Thymus (tissue), 11 donors: ENCODE measurements around the gene BRD9. TPM values are rescaled to one million over a fixed set of nuclear protein-coding genes. Genes with fewer than 3 reads are reported as not detected.
"Not testable (repeated sequence)": the region's sequence is repeated elsewhere in the genome, so short reads cannot be mapped to it uniquely, and the experiment has no call there.

ENCODE experiments used
- DNase-seq, 9 donors: peaks; one replicate each; pipeline ENCODE4 v3.0.0-alpha.2; 2013; ENCODE audit warnings: low spot score in 9 of 9, low read depth in 6 of 9, missing footprints in 1 of 9
- H3K27ac ChIP-seq, 2 donors: one replicate each; pipeline ENCODE4 v1.5.1; 2013; ENCODE audit warnings: control low read depth in 1 of 2, low read depth in 1 of 2, low read length in 1 of 2, mild to moderate bottlenecking in 1 of 2, moderate library complexity in 1 of 2
- H3K27me3 ChIP-seq, 2 donors: one replicate each; pipeline ENCODE4 v1.5.1; 2013; ENCODE audit warnings: low read length in 1 of 2; ENCODE audit not compliant: control insufficient read depth in 2 of 2, insufficient read depth in 1 of 2
- H3K36me3 ChIP-seq, 2 donors: one replicate each; pipeline ENCODE4 v1.5.1; 2013; ENCODE audit warnings: low read length in 1 of 2, mild to moderate bottlenecking in 1 of 2, moderate library complexity in 1 of 2; ENCODE audit not compliant: control insufficient read depth in 2 of 2, insufficient read depth in 2 of 2
- H3K4me1 ChIP-seq, 2 donors: one replicate each; pipeline ENCODE4 v1.5.1; 2013; ENCODE audit warnings: low read length in 2 of 2; ENCODE audit not compliant: control insufficient read depth in 2 of 2, insufficient read depth in 2 of 2
- H3K4me3 ChIP-seq, 2 donors: one replicate each; pipeline ENCODE4 v1.5.1; 2013; ENCODE audit warnings: low read length in 2 of 2, control low read depth in 1 of 2, mild to moderate bottlenecking in 1 of 2
- H3K9me3 ChIP-seq, 2 donors: one replicate each; pipeline ENCODE4 v1.5.1; 2013; ENCODE audit warnings: low read length in 1 of 2, mild to moderate bottlenecking in 1 of 2; ENCODE audit not compliant: control insufficient read depth in 2 of 2, insufficient read depth in 1 of 2
- WGBS: extraction: QIAGEN DNeasy Blood & Tissue Kit; methylation state at CpG from one replicate; pipeline ENCODE4 v1.1.7; 2013; 5-methylcytosine and 5-hydroxymethylcytosine counted together
- polyA plus RNA-seq: library from polyadenylated mRNA; stranded (reverse); fragments of 200-250 nt; gene quantifications from one replicate; pipeline ENCODE4 v1.2.3, GENCODE V29; 2013
- total RNA-seq: library from RNA; stranded (reverse); fragments of 120-200 nt; gene quantifications from one replicate; pipeline ENCODE4 v1.2.4, GENCODE V29; 2013
- donor health status: healthy.

Gene BRD9
- total and polyA plus RNA-seq, 2 donors: 39.3 to 54.8 TPM

- H3K9me3 ChIP-seq, DNase-seq, H3K27me3 ChIP-seq, H3K27ac ChIP-seq, H3K4me1 ChIP-seq, H3K36me3 ChIP-seq, H3K4me3 ChIP-seq: not testable (repeated sequence)
- 92% methylated on average over 18 of the region's 18 CpGs for WGBS
These were observed 46.0 kb downstream of the BRD9 start for GRCh38 chr5:846602-847091.

- not testable (repeated sequence) for H3K4me1 ChIP-seq, DNase-seq, H3K27ac ChIP-seq, H3K27me3 ChIP-seq, H3K4me3 ChIP-seq, H3K9me3 ChIP-seq, H3K36me3 ChIP-seq
- 92% methylated on average over 25 of the region's 35 CpGs for WGBS
These were observed 46.7 kb downstream of the BRD9 start for GRCh38 chr5:845676-846601.

- not testable (repeated sequence) for H3K4me3 ChIP-seq, DNase-seq, H3K36me3 ChIP-seq, H3K4me1 ChIP-seq, H3K27me3 ChIP-seq, H3K27ac ChIP-seq, H3K9me3 ChIP-seq
- WGBS: 94% methylated on average over 16 of the region's 21 CpGs
These were observed 47.4 kb downstream of the BRD9 start for GRCh38 chr5:845031-845675.

GRCh38 chr5:844426-844825 lies 48.2 kb downstream of the BRD9 start:
- not testable (repeated sequence) for H3K27me3 ChIP-seq, H3K36me3 ChIP-seq, H3K9me3 ChIP-seq, DNase-seq, H3K4me3 ChIP-seq, H3K4me1 ChIP-seq, H3K27ac ChIP-seq
- WGBS: 98% methylated on average over 14 of the region's 16 CpGs

GRCh38 chr5:843926-844325 lies 48.7 kb downstream of the BRD9 start:
- H3K9me3 ChIP-seq, DNase-seq, H3K36me3 ChIP-seq, H3K4me1 ChIP-seq, H3K27ac ChIP-seq, H3K4me3 ChIP-seq, H3K27me3 ChIP-seq: not testable (repeated sequence)
- WGBS: 85% methylated on average over 22 of the region's 22 CpGs

- not testable (repeated sequence) for H3K4me1 ChIP-seq, H3K27me3 ChIP-seq, H3K4me3 ChIP-seq, H3K36me3 ChIP-seq, H3K9me3 ChIP-seq, H3K27ac ChIP-seq, DNase-seq
- WGBS: 95% methylated on average over 19 of the region's 26 CpGs
These were observed 49.2 kb downstream of the BRD9 start for GRCh38 chr5:843371-843770.

GRCh38 chr5:842402-843221 lies 50.0 kb downstream of the BRD9 start:
- WGBS: 93% methylated on average over 29 of the region's 32 CpGs
- H3K36me3 ChIP-seq, H3K27ac ChIP-seq, H3K27me3 ChIP-seq, H3K4me3 ChIP-seq, DNase-seq, H3K9me3 ChIP-seq, H3K4me1 ChIP-seq: not testable (repeated sequence)

GRCh38 chr5:841531-842401 lies 50.8 kb downstream of the BRD9 start:
- 91% methylated on average over 14 of the region's 15 CpGs for WGBS
- DNase-seq: not testable (repeated sequence)

More at GRCh38 chr5:841531-842401, 50.8 kb downstream of the BRD9 start:
- not testable (repeated sequence) for H3K36me3 ChIP-seq, H3K27ac ChIP-seq, H3K27me3 ChIP-seq, H3K4me3 ChIP-seq, H3K4me1 ChIP-seq, H3K9me3 ChIP-seq
